ENCODE results near the gene GNPTG. TPM values are rescaled to one million over a fixed set of nuclear protein-coding genes. Genes with fewer than 3 reads are reported as not detected.

Gene GNPTG
- total RNA-seq, 1 donor from 2014 or later, result 101 TPM

GRCh38 chr16:1371054-1371978, 19.6 kb downstream of the GNPTG start:
- DNase-seq (ENCODE audit: low read depth), result no peak

GRCh38 chr16:1372292-1372950, 20.7 kb downstream of the GNPTG start:
- no peak for DNase-seq (ENCODE audit: low read depth)

- DNase-seq (ENCODE audit: low read depth), result no peak
Measured at GRCh38 chr16:1374418-1375297, 22.9 kb downstream of the GNPTG start.

DNA sequence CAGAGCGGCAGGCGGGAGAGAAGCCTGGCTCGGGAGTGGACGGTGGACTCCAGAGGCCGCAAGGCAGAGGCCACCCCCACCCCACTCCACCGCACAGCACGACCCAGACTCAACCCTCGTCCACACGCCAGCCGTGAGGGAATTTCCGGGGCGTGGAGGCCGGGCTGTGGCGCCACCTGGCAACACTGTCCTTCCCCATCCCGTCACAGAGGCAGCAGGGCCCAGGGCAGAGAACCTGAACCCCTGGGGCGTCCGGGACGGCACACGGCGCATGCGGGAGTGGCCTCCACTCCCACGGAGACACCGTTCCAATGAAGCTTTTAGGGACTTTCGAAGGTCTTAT, 23.5 kb downstream of the GNPTG start:
- no peak for DNase-seq (ENCODE audit: low read depth)

DNA sequence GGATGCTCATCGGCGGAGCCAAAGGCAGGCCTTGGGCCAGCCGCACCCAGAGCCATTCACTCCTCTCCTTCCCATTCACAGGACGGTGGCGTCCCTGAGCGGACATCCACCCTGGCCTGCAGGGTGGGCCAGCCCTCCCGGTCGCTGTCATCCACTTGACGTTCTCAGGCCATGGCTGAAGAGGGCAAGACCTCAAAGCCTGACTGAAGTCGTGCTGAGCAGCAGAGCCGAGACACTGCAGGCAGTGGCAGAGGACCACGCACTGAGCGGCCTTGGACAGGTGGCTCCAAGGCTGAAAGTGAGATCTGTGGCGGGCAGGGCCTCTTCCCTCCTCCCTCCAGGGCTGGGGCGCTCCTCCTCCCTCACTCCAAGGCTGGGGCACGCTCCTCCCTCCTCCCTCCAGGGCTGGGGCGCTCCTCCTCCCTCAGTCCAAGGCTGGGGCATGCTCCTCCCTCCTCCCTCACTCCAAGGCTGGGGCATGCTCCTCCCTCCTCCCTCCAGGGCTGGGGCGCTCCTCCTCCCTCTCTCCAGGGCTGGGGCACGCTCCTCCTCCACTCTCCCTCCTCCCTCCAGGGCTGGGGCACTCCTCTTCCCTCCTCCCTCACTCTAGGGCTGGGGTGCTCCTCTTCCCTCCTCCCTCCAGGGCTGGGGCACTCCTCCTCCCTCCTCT, 24.1 kb downstream of the GNPTG start:
- no peak for DNase-seq (ENCODE audit: low read depth)

GRCh38 chr16:1377406-1378010, 25.8 kb downstream of the GNPTG start:
- DNase-seq (ENCODE audit: low read depth), result peak; percentile 26

DNA sequence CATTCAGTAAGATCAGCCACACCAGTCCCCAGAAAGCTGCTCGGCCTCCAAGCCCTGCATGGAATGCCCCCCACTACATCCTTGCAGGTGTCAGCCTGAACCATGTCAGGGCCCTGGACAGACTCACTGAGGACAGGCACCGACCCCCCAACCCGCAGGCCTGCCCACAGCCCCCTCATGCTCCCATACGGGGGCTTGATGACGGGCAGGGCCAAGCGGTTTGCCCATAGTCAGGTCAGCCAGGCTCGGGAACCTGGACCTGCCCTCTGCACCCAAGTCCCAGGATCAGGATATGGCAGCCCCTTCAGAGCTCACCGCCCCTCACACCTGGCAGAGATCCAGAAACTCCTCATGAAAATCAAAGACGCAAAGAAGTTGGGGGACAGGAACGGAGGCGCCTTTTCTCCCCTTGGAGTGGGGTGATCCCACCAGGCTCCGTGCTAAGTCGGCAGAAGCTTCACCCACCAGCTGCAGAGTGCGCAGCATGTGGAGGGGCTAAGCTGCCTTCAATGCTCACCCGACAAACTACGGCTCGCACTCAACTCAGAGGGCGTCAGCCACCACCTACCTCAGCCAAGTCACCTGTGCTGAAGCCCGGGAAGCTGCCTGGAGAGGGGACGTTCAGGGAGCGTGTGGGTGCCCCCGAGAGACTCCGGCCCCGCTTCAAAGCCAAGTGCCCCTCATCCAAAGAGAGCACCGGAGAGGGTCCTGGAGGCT, 26.5 kb downstream of the GNPTG start:
- no peak for DNase-seq (ENCODE audit: low read depth)

GRCh38 chr16:1378804-1379303, 27.1 kb downstream of the GNPTG start:
- DNase-seq (ENCODE audit: low read depth), result peak; percentile 76

GRCh38 chr16:1379304-1380076, 27.8 kb downstream of the GNPTG start:
- DNase-seq (ENCODE audit: low read depth), result no peak

- DNase-seq (ENCODE audit: low read depth), result no peak
Measured at GRCh38 chr16:1380195-1380594, 28.5 kb downstream of the GNPTG start.

GRCh38 chr16:1381612-1382406, 30.1 kb downstream of the GNPTG start:
- no peak for DNase-seq (ENCODE audit: low read depth)

DNA sequence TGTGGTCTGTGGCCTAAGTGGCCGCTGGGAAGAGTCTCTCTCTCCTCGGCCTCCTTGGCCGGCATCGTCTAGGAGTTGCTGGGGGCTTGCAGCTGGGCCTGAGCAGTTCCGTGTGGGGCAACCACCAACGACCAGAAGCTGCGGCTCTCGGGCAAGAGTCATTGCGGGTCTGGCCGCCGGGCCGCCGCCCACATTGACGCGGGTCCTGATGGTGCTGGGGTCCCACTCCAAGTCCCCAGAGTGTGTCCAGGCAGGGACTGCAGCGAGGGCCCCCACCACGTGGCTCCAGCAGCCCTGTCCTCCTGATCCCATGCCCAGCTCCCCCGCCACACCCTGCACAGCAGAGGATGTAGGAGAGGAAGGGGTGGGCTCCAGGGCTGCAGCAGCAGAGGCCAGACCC, 31.8 kb downstream of the GNPTG start:
- no peak for DNase-seq (ENCODE audit: low read depth)

DNA sequence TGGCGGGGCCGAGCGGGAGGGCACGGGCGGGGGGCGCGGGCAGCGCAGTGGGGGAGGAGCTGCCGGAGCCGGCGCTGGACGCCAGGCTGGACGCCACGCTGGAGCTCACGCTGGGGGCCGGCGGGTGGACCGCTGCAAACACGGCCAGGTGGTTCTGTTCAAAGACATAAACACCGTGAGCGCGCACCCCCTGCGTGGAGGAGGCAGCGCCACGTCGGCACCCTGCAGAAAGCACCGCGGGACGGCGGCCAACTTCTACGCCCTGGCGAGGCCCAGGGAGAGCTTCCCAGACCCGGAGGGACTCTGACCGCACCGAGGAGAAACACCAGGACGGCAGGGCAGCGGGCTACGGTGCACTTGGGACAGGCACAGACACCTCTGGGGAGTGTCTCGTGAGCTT, 33.5 kb downstream of the GNPTG start:
- no peak for DNase-seq (ENCODE audit: low read depth)

GRCh38 chr16:1387331-1387730, 35.6 kb downstream of the GNPTG start:
- no peak for DNase-seq (ENCODE audit: low read depth)

DNA sequence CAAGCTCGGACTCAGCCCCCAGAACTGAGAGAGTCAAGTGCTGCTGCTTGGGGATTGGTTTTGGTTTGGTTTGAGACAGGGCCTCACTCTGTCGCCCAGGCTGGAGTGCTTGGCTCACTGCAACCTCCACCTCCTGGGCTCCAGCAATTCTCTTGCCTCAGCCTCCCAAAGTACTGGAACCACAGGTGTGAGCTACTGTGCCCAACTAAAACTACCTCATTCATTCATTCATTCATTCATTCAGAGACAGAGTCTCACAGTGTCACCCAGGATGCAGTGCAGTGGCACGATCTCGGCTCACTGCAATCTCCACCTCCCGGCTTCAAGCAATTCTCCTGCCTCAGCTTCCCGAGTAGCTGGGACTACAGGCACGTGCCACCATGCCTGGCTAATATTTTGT, 38.0 kb downstream of the GNPTG start:
- no peak for DNase-seq (ENCODE audit: low read depth)

DNA sequence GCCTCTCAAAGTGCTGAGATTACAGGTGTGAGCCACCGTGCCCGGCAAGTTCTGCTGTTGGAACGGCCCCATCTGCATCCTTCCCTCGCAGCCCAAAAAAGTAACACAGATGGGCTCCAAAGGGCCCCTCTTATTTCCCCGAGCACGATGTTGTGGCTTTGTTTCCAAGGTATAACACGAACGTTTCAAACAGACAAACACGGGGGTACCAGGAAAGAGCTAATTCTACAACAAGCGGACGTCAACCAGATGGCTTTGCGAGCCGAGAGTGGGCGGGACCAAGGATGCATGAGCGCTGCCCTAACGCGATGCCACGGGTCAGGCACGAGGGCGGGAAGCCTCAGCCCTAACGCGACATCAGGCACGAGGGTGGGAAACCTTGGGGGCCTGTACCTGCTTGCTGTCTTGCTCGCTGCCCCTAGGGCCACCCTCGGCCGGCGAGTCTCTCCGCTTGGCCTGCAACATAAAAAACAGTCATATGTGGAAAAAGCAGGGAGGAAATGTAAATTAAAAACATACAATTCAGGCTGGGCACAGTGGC, 38.6 kb downstream of the GNPTG start:
- no peak for DNase-seq (ENCODE audit: low read depth)

- DNase-seq (ENCODE audit: low read depth), result no peak
Measured at GRCh38 chr16:1392826-1393225, 41.1 kb downstream of the GNPTG start.

GRCh38 chr16:1393613-1394176, 42.0 kb downstream of the GNPTG start:
- no peak for DNase-seq (ENCODE audit: low read depth)
